ENCODE measurements around the gene MAML2.

DNA sequence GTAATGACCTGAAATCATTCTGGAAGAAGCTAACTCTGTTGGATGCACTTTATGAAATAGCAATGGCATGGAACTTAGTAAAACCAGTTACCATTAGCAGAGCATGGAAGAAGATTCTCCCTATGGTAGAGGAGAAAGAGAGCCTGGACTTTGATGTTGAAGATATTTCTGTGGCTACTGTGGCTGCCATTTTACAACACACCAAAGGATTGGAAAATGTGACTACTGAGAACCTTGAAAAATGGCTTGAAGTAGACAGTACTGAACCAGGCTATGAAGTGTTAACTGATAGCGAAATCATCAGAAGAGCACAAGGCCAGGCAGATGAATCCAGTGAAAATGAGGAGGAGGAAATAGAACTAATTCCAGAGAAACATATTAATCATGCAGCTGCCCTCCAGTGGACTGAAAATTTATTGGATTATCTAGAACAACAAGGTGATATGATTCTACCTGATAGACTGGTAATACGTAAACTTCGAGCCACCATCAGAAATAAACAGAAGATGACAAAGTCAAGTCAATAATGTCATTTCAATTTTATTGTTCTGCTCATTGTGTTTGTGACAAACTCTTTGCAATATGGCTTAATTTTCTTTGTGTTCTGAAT, 48.8 kb upstream of the MAML2 start:
- TF ChIP-seq, protein P1, sequence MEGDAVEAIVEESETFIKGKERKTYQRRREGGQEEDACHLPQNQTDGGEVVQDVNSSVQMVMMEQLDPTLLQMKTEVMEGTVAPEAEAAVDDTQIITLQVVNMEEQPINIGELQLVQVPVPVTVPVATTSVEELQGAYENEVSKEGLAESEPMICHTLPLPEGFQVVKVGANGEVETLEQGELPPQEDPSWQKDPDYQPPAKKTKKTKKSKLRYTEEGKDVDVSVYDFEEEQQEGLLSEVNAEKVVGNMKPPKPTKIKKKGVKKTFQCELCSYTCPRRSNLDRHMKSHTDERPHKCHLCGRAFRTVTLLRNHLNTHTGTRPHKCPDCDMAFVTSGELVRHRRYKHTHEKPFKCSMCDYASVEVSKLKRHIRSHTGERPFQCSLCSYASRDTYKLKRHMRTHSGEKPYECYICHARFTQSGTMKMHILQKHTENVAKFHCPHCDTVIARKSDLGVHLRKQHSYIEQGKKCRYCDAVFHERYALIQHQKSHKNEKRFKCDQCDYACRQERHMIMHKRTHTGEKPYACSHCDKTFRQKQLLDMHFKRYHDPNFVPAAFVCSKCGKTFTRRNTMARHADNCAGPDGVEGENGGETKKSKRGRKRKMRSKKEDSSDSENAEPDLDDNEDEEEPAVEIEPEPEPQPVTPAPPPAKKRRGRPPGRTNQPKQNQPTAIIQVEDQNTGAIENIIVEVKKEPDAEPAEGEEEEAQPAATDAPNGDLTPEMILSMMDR (IDR thresholded peaks at IDR 0.05; ENCODE audit: borderline replicate concordance, extremely low read depth, low read length, poor library complexity, severe bottlenecking): no peak
- no peak for TF ChIP-seq EZH2 (IDR thresholded peaks at IDR 0.05; ENCODE audit: borderline replicate concordance, low read depth, low read length, severe bottlenecking)

Measured in DND-41 (cell line).